WTC11 (cell line): Measurements from ENCODE around the gene ABCD4. TPM values are rescaled to one million over a fixed set of nuclear protein-coding genes. Genes with fewer than 3 reads are reported as not detected.
A peak's percentile ranks its signal among the peaks of the same experiment; 100 is the strongest.

Source experiments
- ATAC-seq: fragments of 200-7000 bp; cut with Tn5 transposase; 2 replicates; pipeline ENCODE4 v1.10.0; 2021; ENCODE audit warnings: mild to moderate bottlenecking, moderate library complexity
- CTCF ChIA-PET: fragments of 300-600 bp; sonication (Branson Sonifier 250); formaldehyde crosslinking; loops from one replicate; lab custom pipeline; 2021; ENCODE audit warnings: antibody characterized with exemption; lab: Charles Lee
- POLR2A ChIA-PET: fragments of 350-600 bp; sonication (Branson Sonifier 250); formaldehyde crosslinking; loops from one replicate; lab custom pipeline; 2021; ENCODE audit warnings: antibody characterized with exemption; lab: Charles Lee
- DNase-seq: peaks from one replicate; pipeline ENCODE4 v3.0.0; 2021; ENCODE audit warnings: low spot score
- H3K27ac Mint-ChIP-seq: 2 replicates; pipeline ENCODE4 v1.8.0; 2021; ENCODE audit warnings: mixed read lengths
- H3K27me3 Mint-ChIP-seq: 2 replicates; pipeline ENCODE4 v1.8.0; 2021; ENCODE audit warnings: low read depth, mild to moderate bottlenecking, moderate library complexity, mixed read lengths
- H3K36me3 Mint-ChIP-seq: 2 replicates; pipeline ENCODE4 v1.8.0; 2021; ENCODE audit warnings: mixed read lengths
- H3K4me1 Mint-ChIP-seq: 2 replicates; pipeline ENCODE4 v1.8.0; 2022; ENCODE audit warnings: mixed read lengths
- H3K4me3 Mint-ChIP-seq: 2 replicates; pipeline ENCODE4 v1.8.0; 2021; ENCODE audit warnings: mild to moderate bottlenecking, moderate library complexity, mixed read lengths
- H3K9me3 Mint-ChIP-seq: 2 replicates; pipeline ENCODE4 v1.8.0; 2021; ENCODE audit warnings: mixed read lengths
- E2F4 ChIP-seq: sonication (generic); formaldehyde crosslinking; IDR thresholded peaks from 2 replicates; pipeline ENCODE4 v1.8.1; 2022; ENCODE audit warnings: low read depth, mild to moderate bottlenecking, moderate library complexity, missing genetic modification reagents, borderline replicate concordance
- EMX1 ChIP-seq: fragments of 250-450 bp; sonication (Bioruptor Pico); IDR thresholded peaks from 2 replicates; pipeline ENCODE4 v1.8.0; 2021; ENCODE audit warnings: mild to moderate bottlenecking
- GABPB1 ChIP-seq: sonication (generic); formaldehyde crosslinking; IDR thresholded peaks from 2 replicates; pipeline ENCODE4 v1.8.1; 2023; ENCODE audit warnings: mild to moderate bottlenecking, missing genetic modification reagents
- MLX ChIP-seq: sonication (generic); formaldehyde crosslinking; IDR thresholded peaks from 2 replicates; pipeline ENCODE4 v1.8.1; 2023; ENCODE audit warnings: mild to moderate bottlenecking, missing genetic modification reagents, moderate library complexity
- NR3C1 ChIP-seq: sonication (generic); formaldehyde crosslinking; conservative IDR thresholded peaks from 2 replicates; pipeline ENCODE4 v1.8.1; 2023; ENCODE audit warnings: low read depth, mild to moderate bottlenecking, missing genetic modification reagents
- RORB ChIP-seq: fragments of 250-450 bp; sonication (Bioruptor Pico); IDR thresholded peaks from 2 replicates; pipeline ENCODE4 v1.9.0; 2021; ENCODE audit warnings: mild to moderate bottlenecking
- SMAD4 ChIP-seq: sonication (generic); formaldehyde crosslinking; IDR thresholded peaks from 2 replicates; pipeline ENCODE4 v1.8.0; 2022; ENCODE audit warnings: mild to moderate bottlenecking, missing genetic modification reagents
- SOX15 ChIP-seq: fragments of 250-450 bp; sonication (Bioruptor Pico); IDR thresholded peaks from 2 replicates; pipeline ENCODE4 v1.9.0; 2021; ENCODE audit warnings: mild to moderate bottlenecking
- TP53 ChIP-seq: sonication (generic); formaldehyde crosslinking; IDR thresholded peaks from 2 replicates; pipeline ENCODE4 v1.8.1; 2023; ENCODE audit warnings: mild to moderate bottlenecking, missing genetic modification reagents
- ZNF512 ChIP-seq: sonication (generic); formaldehyde crosslinking; IDR thresholded peaks from 2 replicates; pipeline ENCODE4 v1.8.1; 2022; ENCODE audit warnings: missing genetic modification reagents, borderline replicate concordance
- ZNF671 ChIP-seq: fragments of 250-450 bp; sonication (Bioruptor Pico); IDR thresholded peaks from 2 replicates; pipeline ENCODE4 v1.8.0; 2021; ENCODE audit warnings: mild to moderate bottlenecking
- total RNA-seq: library from RNA; stranded (reverse); gene quantifications from 3 replicates; pipeline ENCODE4 v1.2.3, GENCODE V29; 2021
- TF ChIP-seq, protein P1 (sequence below): sonication (generic); formaldehyde crosslinking; IDR thresholded peaks from 2 replicates; pipeline ENCODE4 v1.8.1; 2023; ENCODE audit warnings: mild to moderate bottlenecking, missing genetic modification reagents, moderate library complexity
- TF ChIP-seq, protein P2 (sequence below): fragments of 250-450 bp; sonication (Bioruptor Pico); IDR thresholded peaks from 2 replicates; pipeline ENCODE4 v1.9.0; 2021; ENCODE audit warnings: mild to moderate bottlenecking
- TF ChIP-seq, protein P3 (sequence below): sonication (generic); formaldehyde crosslinking; IDR thresholded peaks from 2 replicates; pipeline ENCODE4 v1.8.0; 2023; ENCODE audit warnings: mild to moderate bottlenecking, missing genetic modification reagents

ABCD4 gene
- total RNA-seq, 1 experiment from 2014 or later, result 90.2 TPM

GRCh38 chr14:74297986-74298385 is 4.7 kb downstream of the ABCD4 start:
- DNase-seq, result no peak
- no peak for TF ChIP-seq NR3C1 (CRISPR knock-in tag)
- no peak for TF ChIP-seq SOX15
- TF ChIP-seq SMAD4 (CRISPR knock-in tag), result no peak
- no peak for TF ChIP-seq RORB (CRISPR knock-in tag)
- TF ChIP-seq, protein P1, sequence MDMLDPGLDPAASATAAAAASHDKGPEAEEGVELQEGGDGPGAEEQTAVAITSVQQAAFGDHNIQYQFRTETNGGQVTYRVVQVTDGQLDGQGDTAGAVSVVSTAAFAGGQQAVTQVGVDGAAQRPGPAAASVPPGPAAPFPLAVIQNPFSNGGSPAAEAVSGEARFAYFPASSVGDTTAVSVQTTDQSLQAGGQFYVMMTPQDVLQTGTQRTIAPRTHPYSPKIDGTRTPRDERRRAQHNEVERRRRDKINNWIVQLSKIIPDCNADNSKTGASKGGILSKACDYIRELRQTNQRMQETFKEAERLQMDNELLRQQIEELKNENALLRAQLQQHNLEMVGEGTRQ (CRISPR knock-in tag), result no peak
- TF ChIP-seq EMX1 (CRISPR knock-in tag), result no peak
- no peak for TF ChIP-seq E2F4 (CRISPR knock-in tag)
- no peak for TF ChIP-seq TP53 (CRISPR knock-in tag)
- no peak for TF ChIP-seq ZNF671 (CRISPR knock-in tag)
- TF ChIP-seq, protein P2, sequence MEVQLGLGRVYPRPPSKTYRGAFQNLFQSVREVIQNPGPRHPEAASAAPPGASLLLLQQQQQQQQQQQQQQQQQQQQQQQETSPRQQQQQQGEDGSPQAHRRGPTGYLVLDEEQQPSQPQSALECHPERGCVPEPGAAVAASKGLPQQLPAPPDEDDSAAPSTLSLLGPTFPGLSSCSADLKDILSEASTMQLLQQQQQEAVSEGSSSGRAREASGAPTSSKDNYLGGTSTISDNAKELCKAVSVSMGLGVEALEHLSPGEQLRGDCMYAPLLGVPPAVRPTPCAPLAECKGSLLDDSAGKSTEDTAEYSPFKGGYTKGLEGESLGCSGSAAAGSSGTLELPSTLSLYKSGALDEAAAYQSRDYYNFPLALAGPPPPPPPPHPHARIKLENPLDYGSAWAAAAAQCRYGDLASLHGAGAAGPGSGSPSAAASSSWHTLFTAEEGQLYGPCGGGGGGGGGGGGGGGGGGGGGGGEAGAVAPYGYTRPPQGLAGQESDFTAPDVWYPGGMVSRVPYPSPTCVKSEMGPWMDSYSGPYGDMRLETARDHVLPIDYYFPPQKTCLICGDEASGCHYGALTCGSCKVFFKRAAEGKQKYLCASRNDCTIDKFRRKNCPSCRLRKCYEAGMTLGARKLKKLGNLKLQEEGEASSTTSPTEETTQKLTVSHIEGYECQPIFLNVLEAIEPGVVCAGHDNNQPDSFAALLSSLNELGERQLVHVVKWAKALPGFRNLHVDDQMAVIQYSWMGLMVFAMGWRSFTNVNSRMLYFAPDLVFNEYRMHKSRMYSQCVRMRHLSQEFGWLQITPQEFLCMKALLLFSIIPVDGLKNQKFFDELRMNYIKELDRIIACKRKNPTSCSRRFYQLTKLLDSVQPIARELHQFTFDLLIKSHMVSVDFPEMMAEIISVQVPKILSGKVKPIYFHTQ, result no peak
- CTCF ChIA-PET, result interaction anchor here (5.7 kb wide), 1 partner anchor 40 kb away, joined by 33 read pairs; no protein-coding TSS in a partner anchor
- peaks cover 26% of the 10 kb centered on the region for H3K36me3 Mint-ChIP-seq
- H3K27me3 Mint-ChIP-seq, result no peaks in the 10 kb centered on the region
- no peaks in the 10 kb centered on the region for H3K9me3 Mint-ChIP-seq
- H3K4me3 Mint-ChIP-seq, result no peak overlapping the region
- H3K4me1 Mint-ChIP-seq, result peaks cover 11% of the 10 kb centered on the region
- ATAC-seq, result no peak
- POLR2A ChIA-PET, result no interaction called here
- H3K27ac Mint-ChIP-seq, result no peak overlapping the region

- TF ChIP-seq GABPB1 (CRISPR knock-in tag), result peak; percentile 65; the same call in 1 of the 2 replicates
- TF ChIP-seq, protein P3, sequence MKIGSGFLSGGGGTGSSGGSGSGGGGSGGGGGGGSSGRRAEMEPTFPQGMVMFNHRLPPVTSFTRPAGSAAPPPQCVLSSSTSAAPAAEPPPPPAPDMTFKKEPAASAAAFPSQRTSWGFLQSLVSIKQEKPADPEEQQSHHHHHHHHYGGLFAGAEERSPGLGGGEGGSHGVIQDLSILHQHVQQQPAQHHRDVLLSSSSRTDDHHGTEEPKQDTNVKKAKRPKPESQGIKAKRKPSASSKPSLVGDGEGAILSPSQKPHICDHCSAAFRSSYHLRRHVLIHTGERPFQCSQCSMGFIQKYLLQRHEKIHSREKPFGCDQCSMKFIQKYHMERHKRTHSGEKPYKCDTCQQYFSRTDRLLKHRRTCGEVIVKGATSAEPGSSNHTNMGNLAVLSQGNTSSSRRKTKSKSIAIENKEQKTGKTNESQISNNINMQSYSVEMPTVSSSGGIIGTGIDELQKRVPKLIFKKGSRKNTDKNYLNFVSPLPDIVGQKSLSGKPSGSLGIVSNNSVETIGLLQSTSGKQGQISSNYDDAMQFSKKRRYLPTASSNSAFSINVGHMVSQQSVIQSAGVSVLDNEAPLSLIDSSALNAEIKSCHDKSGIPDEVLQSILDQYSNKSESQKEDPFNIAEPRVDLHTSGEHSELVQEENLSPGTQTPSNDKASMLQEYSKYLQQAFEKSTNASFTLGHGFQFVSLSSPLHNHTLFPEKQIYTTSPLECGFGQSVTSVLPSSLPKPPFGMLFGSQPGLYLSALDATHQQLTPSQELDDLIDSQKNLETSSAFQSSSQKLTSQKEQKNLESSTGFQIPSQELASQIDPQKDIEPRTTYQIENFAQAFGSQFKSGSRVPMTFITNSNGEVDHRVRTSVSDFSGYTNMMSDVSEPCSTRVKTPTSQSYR (CRISPR knock-in tag), result no peak
- CTCF ChIA-PET, result interaction anchor here (0.6 to 5.7 kb wide), 3 partner anchors 39 to 602 kb away, joined by 3 to 33 read pairs (median 4); no protein-coding TSS in a partner anchor
- Mint-ChIP-seq H3K9me3 (no peaks in the 10 kb centered on the region), H3K27ac (no peak overlapping the region), H3K4me3 (no peak overlapping the region), H3K36me3 (peaks cover 41% of the 10 kb centered on the region), H3K4me1 (peaks cover 4% of the 10 kb centered on the region), H3K27me3 (no peaks in the 10 kb centered on the region)
- ATAC-seq (no peak), DNase-seq (no peak)
- POLR2A ChIA-PET, result interaction anchor here (0.5 kb wide), 1 partner anchor 198 kb away, joined by 3 read pairs; the partner anchor contains the start of gene ISCA2
Measured at GRCh38 chr14:74296037-74296467, 6.7 kb downstream of the ABCD4 start.

DNA sequence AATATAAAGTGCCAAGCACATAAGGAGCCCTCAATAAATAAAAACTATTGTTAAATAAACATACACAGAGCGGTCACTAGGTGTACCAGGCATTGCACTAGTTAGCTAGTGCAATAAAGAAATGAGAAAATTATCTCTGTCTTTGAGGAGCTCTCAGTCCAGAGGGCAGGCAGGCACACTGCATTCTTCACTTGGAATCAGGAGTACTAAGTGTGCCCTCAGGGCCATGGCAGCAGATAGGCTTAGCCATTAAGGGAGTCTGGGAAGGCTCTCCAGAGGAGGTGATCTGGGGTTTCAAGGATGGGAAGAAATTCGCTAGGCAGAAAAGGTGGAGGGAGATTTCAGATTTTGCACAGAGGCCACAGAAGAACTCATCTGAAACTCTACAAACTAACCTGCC is 9.1 kb downstream of the ABCD4 start:
- DNase-seq, result no peak
- no peak for TF ChIP-seq E2F4 (CRISPR knock-in tag)
- no peak for TF ChIP-seq MLX (CRISPR knock-in tag)
- TF ChIP-seq ZNF512 (CRISPR knock-in tag), result no peak
- Mint-ChIP-seq H3K4me3 (no peak overlapping the region), H3K27ac (no peak overlapping the region), H3K36me3 (peaks cover 48% of the 10 kb centered on the region), H3K4me1 (peaks cover 4% of the 10 kb centered on the region; the same call in 1 of the 2 replicates), H3K27me3 (no peaks in the 10 kb centered on the region), H3K9me3 (no peaks in the 10 kb centered on the region)
- ChIA-PET POLR2A (interaction anchor here (0.6 kb wide), 1 partner anchor 97 kb away, joined by 4 read pairs; no protein-coding TSS in a partner anchor), CTCF (interaction anchor here (0.5 to 5.7 kb wide), 11 partner anchors 9 to 307 kb away, joined by 3 to 33 read pairs (median 6); partner anchors contain the start of genes ABCD4, ISCA2 and NPC2)
- ATAC-seq, result no peak
